Body of pancreas (tissue), 4 donors: ENCODE measurements around the gene SMURF2. TPM values are rescaled to one million over a fixed set of nuclear protein-coding genes. Genes with fewer than 3 reads are reported as not detected.

Experiments
- ATAC-seq: fragments of 150-250 bp; one replicate; pipeline ENCODE4 v1.9.1; 2016
- DNase-seq, 4 donors: peaks; one replicate each; pipeline ENCODE4 v3.0.0-alpha.2; 2019
- H3K27ac ChIP-seq, 4 donors: fragments of 200-600 bp; sonication (generic); 1 replicate in 3 of 4; 2 replicates in 1 of 4; pipeline versions ENCODE4 v1.5.1 to v1.6.1; 2016 to 2019; ENCODE audit warnings: mild to moderate bottlenecking in 1 of 4, mixed read lengths in 1 of 4, moderate library complexity in 1 of 4
- H3K27me3 ChIP-seq, 2 donors: fragments of 200-600 bp; sonication (generic); one replicate each; pipeline ENCODE4 v1.6.0; 2016; ENCODE audit warnings: mild to moderate bottlenecking in 1 of 2
- H3K36me3 ChIP-seq, 2 donors: fragments of 200-600 bp; sonication (generic); replicated peaks in 1 of 2; 2 replicates each; pipeline ENCODE4 v1.5.1; 2016; ENCODE audit warnings: low read depth in 2 of 2; ENCODE audit not compliant: insufficient read depth in 1 of 2
- H3K4me1 ChIP-seq: fragments of 200-600 bp; sonication (generic); one replicate; pipeline ENCODE4 v1.6.0; 2016
- H3K4me3 ChIP-seq, 2 donors: fragments of 200-600 bp; sonication (generic); 1 replicate in 1 of 2; 2 replicates in 1 of 2; pipeline ENCODE4 v1.5.1; 2016 to 2019
- H3K9me3 ChIP-seq, 3 donors: fragments of 200-600 bp; sonication (generic); 1 replicate in 2 of 3; 2 replicates in 1 of 3; pipeline ENCODE4 v1.5.1; 2016
- CTCF ChIP-seq, 7 experiments: fragments of 450-650 bp in 4 of 7; fragments of 200-600 bp in 3 of 7; sonication (generic) in 3 of 7; IDR thresholded peaks; one replicate each; pipeline ENCODE4 v1.5.1; 2016 to 2019; ENCODE audit warnings: antibody characterized with exemption in 7 of 7
- POLR2A ChIP-seq, 3 donors: fragments of 450-650 bp; IDR thresholded peaks; one replicate each; pipeline ENCODE4 v1.6.1; 2016; ENCODE audit warnings: antibody characterized with exemption in 3 of 3, mild to moderate bottlenecking in 2 of 3
- WGBS, 2 donors: methylation state at CpG; one replicate each; pipeline ENCODE4 v1.1.5; 2017; 5-methylcytosine and 5-hydroxymethylcytosine counted together
- intact Hi-C: fragments of 100-400 bp; cut with DNase I; formaldehyde crosslinking; loops from one replicate; pipeline ENCODE4 v1.15.1; 2023
- total RNA-seq, 2 donors: library from RNA; depleted of rRNA; stranded (reverse); fragments of >200 nt; gene quantifications; one replicate each; pipeline ENCODE4 v1.1.0, GENCODE V29; 2016

Gene SMURF2
- total RNA-seq, 2 donors from 2014 or later = 10.6 to 15.5 TPM

GRCh38 chr17:64502021-64502420 lies 160.1 kb downstream of the SMURF2 start:
- Histone ChIP-seq H3K4me1 (peaks cover 62% of the 10 kb centered on the region), H3K36me3 (peaks cover 23 to 41% of the 10 kb centered on the region in 2 donors), H3K4me3 (no peak overlapping the region), H3K27ac (peak overlapping the region in 1 of 4 donors; percentile 4), H3K9me3 (no peaks in the 10 kb centered on the region), H3K27me3 (no peaks in the 10 kb centered on the region)
- TF ChIP-seq POLR2A (IDR thresholded peaks at IDR 0.05) (no peak), CTCF (IDR thresholded peaks at IDR 0.05) (no peak)
- intact Hi-C loops = no loop called here
- DNase-seq = no peak
- no peak for ATAC-seq
- WGBS, 2 donors = 53 to 63% methylated on average over 3 of the region's 3 CpGs

- Histone ChIP-seq H3K27me3 (no peaks in the 10 kb centered on the region), H3K4me1 (peaks cover 64% of the 10 kb centered on the region), H3K27ac (no peak overlapping the region), H3K36me3 (peaks cover 23 to 41% of the 10 kb centered on the region in 2 donors), H3K9me3 (no peaks in the 10 kb centered on the region), H3K4me3 (no peak overlapping the region)
- ATAC-seq (no peak), DNase-seq (no peak)
- TF ChIP-seq POLR2A (IDR thresholded peaks at IDR 0.05) (no peak), CTCF (IDR thresholded peaks at IDR 0.05) (no peak)
- 78 to 81% methylated on average over 11 of the region's 11 CpGs for WGBS, 2 donors
- intact Hi-C loops = no loop called here
These were observed 161.0 kb downstream of the SMURF2 start for GRCh38 chr17:64500862-64501765.

- no peak for ATAC-seq
- H3K36me3 ChIP-seq = peaks cover 23 to 41% of the 10 kb centered on the region in 2 donors
These were observed 161.6 kb downstream of the SMURF2 start for GRCh38 chr17:64500487-64500859.

GRCh38 chr17:64499805-64500486 lies 162.2 kb downstream of the SMURF2 start:
- Histone ChIP-seq H3K4me3 (no peak overlapping the region), H3K27me3 (no peaks in the 10 kb centered on the region), H3K27ac (no peak overlapping the region), H3K4me1 (peaks cover 75% of the 10 kb centered on the region), H3K9me3 (no peaks in the 10 kb centered on the region), H3K36me3 (peaks cover 23 to 41% of the 10 kb centered on the region in 2 donors)
- 81 to 86% methylated on average over 6 of the region's 6 CpGs for WGBS, 2 donors
- DNase-seq (no peak), ATAC-seq (no peak)
- TF ChIP-seq CTCF (IDR thresholded peaks at IDR 0.05) (no peak), POLR2A (IDR thresholded peaks at IDR 0.05) (no peak)
- intact Hi-C loops = no loop called here

More at GRCh38 chr17:64500487-64500859, 161.6 kb downstream of the SMURF2 start:
- TF ChIP-seq POLR2A (IDR thresholded peaks at IDR 0.05) (no peak), CTCF (IDR thresholded peaks at IDR 0.05) (no peak)
- DNase-seq = no peak
- WGBS, 2 donors = 82% methylated on average over 8 of the region's 8 CpGs
- Histone ChIP-seq H3K27me3 (no peaks in the 10 kb centered on the region), H3K27ac (no peak overlapping the region), H3K4me1 (peaks cover 70% of the 10 kb centered on the region), H3K9me3 (no peaks in the 10 kb centered on the region), H3K4me3 (no peak overlapping the region)
- intact Hi-C loops = no loop called here
